Stimulated activated CD4-positive, alpha-beta T cell treated with anti-CD3 and anti-CD28 coated beads, Interleukin-12 subunit alpha, Interleukin-12 subunit beta, amount 100 ng/mL, for 48 hours (primary cell): ENCODE results near the gene RIPOR3.
"Not testable (repeated sequence)": the region's sequence is repeated elsewhere in the genome, so short reads cannot be mapped to it uniquely, and the experiment has no call there.

Experiments
- DNase-seq, 3 donors: peaks; one replicate each; pipeline ENCODE4 v3.0.0-alpha.2; 2020; ENCODE audit warnings: low read depth in 2 of 3, low spot score in 1 of 3

RIPOR3 gene

DNA sequence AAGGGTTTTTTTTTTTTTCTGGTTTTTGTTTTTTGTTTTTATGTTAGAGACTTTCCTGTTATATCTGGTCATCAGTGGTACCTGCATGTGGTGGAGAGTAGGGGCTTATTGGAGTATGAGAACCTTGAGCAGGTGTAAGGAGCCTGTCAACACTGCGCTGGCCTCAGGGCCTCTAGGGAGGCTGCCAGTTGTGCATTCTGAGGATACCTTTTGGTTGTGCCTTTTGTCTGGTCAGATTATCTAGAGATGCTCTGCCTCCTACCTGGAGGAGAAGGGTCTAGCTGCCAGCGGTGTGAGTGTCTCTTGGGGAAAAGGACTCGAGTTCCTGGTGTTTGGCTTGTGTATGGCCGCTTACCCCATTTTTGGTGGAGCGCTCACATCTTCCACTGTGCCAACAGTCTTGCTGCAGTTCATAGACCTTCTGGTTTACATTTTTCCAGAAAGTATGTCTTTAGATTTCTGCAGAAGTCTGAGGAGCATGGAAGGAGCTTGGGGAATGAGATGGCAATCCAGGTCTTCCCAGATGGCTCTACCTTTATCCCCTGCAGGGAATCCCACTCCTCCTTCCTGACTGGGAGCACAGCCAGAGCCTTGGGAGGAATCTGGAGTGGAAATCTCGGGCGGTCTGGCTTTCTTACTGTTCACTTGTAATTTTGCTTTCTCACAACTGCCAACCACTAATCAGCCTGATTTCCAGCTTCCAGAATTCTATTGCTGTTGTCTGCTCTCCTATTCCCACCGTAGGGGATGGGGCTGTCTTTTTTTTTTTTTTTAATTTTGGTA is 131.3 kb downstream of the RIPOR3 start:
- no peak for DNase-seq

DNA sequence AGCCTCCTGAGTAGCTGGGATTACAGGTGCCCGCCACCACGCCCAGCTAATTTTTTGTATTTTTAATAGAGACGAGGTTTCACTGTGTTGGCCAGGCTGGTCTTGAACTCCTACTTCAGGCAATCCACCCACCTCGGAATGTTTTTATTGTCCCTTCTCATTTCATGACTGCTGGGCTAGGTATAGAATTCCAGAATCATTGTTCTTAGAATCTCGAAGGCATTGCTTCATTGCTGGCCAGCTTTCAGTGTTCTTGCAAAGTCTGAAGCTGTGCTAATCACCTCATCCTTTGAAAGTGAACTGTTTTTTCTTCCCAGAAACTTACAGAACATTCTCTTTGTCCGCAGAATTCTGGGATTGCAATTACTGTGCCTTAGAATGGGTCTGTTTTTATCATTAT is 132.2 kb downstream of the RIPOR3 start:
- no peak for DNase-seq

GRCh38 chr20:50558483-50558925 is 132.8 kb downstream of the RIPOR3 start:
- DNase-seq, result no peak

- DNase-seq, result no peak
Observed at GRCh38 chr20:50557549-50558134, 133.7 kb downstream of the RIPOR3 start.

GRCh38 chr20:50555662-50556061 is 135.7 kb downstream of the RIPOR3 start:
- no peak for DNase-seq

- DNase-seq, result no peak
Observed at GRCh38 chr20:50554694-50555579, 136.4 kb downstream of the RIPOR3 start.

GRCh38 chr20:50552979-50553378 is 138.4 kb downstream of the RIPOR3 start:
- DNase-seq, result no peak

DNA sequence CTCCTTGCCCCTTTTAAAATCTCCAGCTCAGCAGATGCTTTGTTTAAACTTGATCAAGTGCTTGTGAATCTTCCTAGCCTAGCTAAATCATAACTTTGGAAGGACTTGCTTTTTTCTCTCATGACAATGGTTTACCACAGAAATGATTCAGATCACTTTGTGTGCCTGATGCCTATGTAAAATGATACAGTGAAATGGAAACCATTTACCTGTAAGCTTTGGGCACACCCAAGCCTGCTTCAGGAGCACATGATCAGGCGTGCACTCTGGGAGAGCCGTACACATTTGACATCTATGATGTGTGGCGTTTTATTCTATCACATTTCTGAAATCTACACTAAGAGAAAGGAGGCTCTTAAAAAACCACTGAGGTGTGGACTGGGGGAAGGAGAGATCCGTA is 140.1 kb downstream of the RIPOR3 start:
- no peak for DNase-seq

GRCh38 chr20:50550531-50550930 is 140.8 kb downstream of the RIPOR3 start:
- no peak for DNase-seq

DNA sequence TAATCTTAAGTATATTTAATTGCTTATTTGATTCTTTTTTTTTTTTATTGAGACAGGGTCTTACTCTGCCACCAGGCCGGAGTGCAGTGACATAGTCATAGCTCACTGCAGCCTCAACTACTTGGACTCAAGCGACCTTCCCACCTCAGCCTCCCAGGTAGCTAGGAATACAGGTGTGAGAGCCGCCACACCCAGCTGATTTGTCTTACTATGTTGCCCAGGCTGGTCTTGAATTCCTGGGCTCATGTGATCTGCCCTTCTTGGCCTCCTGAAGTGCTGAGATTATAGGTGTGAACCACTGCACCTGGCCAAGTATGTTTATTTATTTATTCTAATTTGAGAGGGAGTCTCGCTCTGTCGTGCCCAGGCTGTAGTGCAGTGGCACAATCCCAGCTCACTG is 142.9 kb downstream of the RIPOR3 start:
- no peak for DNase-seq

- no peak for DNase-seq
Observed at GRCh38 chr20:50547964-50548363, 143.4 kb downstream of the RIPOR3 start.

GRCh38 chr20:50546729-50547314 is 144.5 kb downstream of the RIPOR3 start:
- DNase-seq, result no peak

- no peak for DNase-seq
Observed at GRCh38 chr20:50545126-50545525, 146.2 kb downstream of the RIPOR3 start.

DNA sequence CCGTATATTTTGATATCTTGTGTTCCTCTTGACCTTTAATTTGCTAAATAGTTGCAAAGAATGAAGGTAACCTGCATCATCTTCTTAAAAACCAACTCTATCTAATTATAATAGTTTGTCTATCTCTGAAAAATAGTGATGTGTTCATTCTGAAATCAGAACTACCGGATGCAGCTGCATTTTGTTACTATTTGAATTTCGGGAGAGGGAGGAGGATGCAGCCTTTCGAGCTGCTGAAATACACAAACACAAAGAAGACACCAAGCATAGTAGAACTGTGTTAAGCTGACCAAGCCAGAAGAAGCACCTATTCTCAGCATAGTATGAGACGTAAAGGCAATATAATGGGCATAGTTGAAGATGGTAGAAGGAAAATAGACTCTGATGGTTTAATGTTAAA is 148.0 kb downstream of the RIPOR3 start:
- no peak for DNase-seq

DNA sequence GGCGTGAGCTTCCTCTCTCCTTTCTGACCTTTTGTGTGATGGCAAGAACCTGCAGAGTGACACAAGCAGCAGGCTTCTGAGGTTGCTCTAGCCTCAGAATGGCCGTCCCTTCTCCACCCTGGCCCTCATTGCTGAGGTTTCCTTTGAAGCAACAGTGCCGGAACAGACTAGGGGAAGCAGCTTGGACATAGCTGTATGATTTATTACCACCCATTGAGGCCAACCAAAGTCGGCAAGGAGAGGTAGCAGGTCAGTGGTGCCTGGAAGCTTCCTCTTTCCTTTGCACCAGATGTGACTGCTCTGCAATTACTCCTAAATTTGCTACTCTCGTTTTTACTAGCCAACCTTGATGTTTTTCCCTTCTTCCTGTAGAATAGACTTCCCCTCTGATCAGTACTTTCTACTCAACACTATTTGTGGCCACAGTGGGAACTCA is 149.7 kb downstream of the RIPOR3 start:
- DNase-seq, result no peak

DNA sequence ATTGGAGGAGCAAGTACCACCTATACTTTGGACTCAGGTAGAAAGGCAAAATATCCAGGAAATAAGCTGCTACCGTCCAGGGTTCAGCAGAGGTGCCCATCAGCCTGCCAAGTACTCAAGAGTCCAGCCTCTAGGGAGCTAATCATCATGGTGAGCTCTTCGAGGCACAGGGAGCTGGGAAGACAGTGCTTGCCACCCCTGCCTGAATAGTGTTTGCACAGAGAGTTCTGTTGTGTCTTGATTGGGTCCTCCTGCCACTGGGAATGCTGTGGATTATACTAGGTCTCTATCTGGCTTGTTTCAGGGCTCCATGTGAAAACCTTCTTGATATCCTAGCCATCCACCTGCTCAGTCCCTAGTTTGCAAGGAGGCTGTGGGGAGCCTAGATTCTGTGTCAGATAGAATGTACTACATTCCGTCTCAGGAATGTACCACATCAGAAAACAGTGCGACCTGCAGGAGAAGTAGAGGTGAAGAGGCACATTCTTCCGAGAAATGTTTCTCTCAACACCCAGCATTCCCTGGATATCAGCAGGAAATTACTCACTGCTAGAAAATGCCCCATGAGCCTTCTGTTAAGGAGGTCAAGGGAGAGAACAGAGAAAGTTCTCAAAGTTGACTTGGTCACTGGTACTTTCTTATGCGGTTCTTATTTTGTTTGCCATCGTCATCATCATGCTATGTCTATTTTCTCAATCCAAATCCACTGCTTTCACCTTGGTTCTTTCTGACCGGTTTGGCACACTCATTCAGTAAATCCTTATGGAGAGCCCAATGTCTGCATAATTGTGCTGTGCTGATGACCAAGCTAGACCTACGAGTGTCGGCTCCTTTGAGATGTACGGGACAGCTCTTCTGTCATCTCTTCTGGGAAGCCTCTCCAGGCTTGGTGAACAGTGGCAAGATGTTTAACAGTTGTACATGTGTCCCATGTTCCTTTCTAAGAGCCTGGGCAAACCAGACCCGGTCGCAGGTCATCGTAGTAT is 150.4 kb downstream of the RIPOR3 start:
- DNase-seq, result no peak

- DNase-seq, result not testable (repeated sequence)
Observed at GRCh38 chr20:50539798-50540197, 151.5 kb downstream of the RIPOR3 start.

GRCh38 chr20:50538276-50538675 is 153.1 kb downstream of the RIPOR3 start:
- no peak for DNase-seq

GRCh38 chr20:50537546-50538201 is 153.7 kb downstream of the RIPOR3 start:
- no peak for DNase-seq

- no peak for DNase-seq
Observed at GRCh38 chr20:50536333-50536732, 155.0 kb downstream of the RIPOR3 start.
